ENCODE measurements around the gene MYRF. TPM values are rescaled to one million over a fixed set of nuclear protein-coding genes. Genes with fewer than 3 reads are reported as not detected.

Gene MYRF
- total and polyA plus RNA-seq, 2 of the 13 experiments (the other 11 are each of a cell fraction or from before 2014, with no cell fraction given): 10.2 to 25.9 TPM

GRCh38 chr11:61769169-61769920 is 16.9 kb downstream of the MYRF start (continued):
- TF ChIP-seq EZH2 (conservative IDR thresholded peaks at IDR 0.05; ENCODE audit: low read depth, low read length) (no peak), HES4 (CRISPR knock-in tag; IDR thresholded peaks at IDR 0.05; ENCODE audit: borderline replicate concordance) (no peak), ZNF746 (CRISPR knock-in tag; IDR thresholded peaks at IDR 0.05) (no peak; the same call in 1 of the 2 replicates), SIN3B (IDR thresholded peaks at IDR 0.05; ENCODE audit: low read length) (no peak), ZNF430 (CRISPR knock-in tag; IDR thresholded peaks at IDR 0.05) (no peak), FOXP1 (IDR thresholded peaks at IDR 0.05) (no peak), FOXP1 (CRISPR knock-in tag; IDR thresholded peaks at IDR 0.05) (0 out of 2 replicates have a peak, but pooled peaks have one; percentile 28), MTF2 (CRISPR knock-in tag; IDR thresholded peaks at IDR 0.05; ENCODE audit: borderline replicate concordance) (no peak), TCF7L2 (IDR thresholded peaks at IDR 0.05; ENCODE audit: low read depth, low read length) (no peak), IKZF1 (IDR thresholded peaks at IDR 0.05) (no peak), NFE2 (CRISPR knock-in tag; IDR thresholded peaks at IDR 0.05) (no peak), ZNF326 (CRISPR knock-in tag; IDR thresholded peaks at IDR 0.05; ENCODE audit: borderline replicate concordance) (no peak), STAT6 (CRISPR knock-in tag; IDR thresholded peaks at IDR 0.05; ENCODE audit: borderline replicate concordance) (no peak; the same call in 1 of the 2 replicates), RXRA (CRISPR knock-in tag; IDR thresholded peaks at IDR 0.05) (peak; percentile 95), JUN (CRISPR knock-in tag; IDR thresholded peaks at IDR 0.05) (no peak), NR2C2 (CRISPR knock-in tag; IDR thresholded peaks at IDR 0.05; ENCODE audit: borderline replicate concordance) (peak; percentile 32; the same call in 1 of the 2 replicates), SRSF9 (IDR thresholded peaks at IDR 0.05; ENCODE audit: borderline replicate concordance, insufficient read depth, low read depth, low read length, poor library complexity, severe bottlenecking) (no peak), ZNF619 (CRISPR knock-in tag; IDR thresholded peaks at IDR 0.05) (no peak), SKI (IDR thresholded peaks at IDR 0.05; ENCODE audit: partially characterized antibody) (peak; percentile 17), MTA3 (CRISPR knock-in tag; IDR thresholded peaks at IDR 0.05) (no peak), BRF2 (CRISPR knock-in tag; IDR thresholded peaks at IDR 0.05) (no peak), ZMAT5 (CRISPR knock-in tag; IDR thresholded peaks at IDR 0.05; ENCODE audit: borderline replicate concordance, low read depth) (no peak), ZBTB34 (CRISPR knock-in tag; IDR thresholded peaks at IDR 0.05) (no peak)
- TF ChIP-seq, protein P1, sequence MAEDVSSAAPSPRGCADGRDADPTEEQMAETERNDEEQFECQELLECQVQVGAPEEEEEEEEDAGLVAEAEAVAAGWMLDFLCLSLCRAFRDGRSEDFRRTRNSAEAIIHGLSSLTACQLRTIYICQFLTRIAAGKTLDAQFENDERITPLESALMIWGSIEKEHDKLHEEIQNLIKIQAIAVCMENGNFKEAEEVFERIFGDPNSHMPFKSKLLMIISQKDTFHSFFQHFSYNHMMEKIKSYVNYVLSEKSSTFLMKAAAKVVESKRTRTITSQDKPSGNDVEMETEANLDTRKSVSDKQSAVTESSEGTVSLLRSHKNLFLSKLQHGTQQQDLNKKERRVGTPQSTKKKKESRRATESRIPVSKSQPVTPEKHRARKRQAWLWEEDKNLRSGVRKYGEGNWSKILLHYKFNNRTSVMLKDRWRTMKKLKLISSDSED (CRISPR knock-in tag; IDR thresholded peaks at IDR 0.05): no peak

All from HepG2 (cell line).